VCaP (cell line): Measurements from ENCODE around the gene YKT6.

ENCODE experiments used
- H3K27ac ChIP-seq: fragments of 450-650 bp; 2 replicates; pipeline ENCODE4 v1.5.1; 2017
- TF ChIP-seq, protein P1 (sequence below): fragments of 450-650 bp; conservative IDR thresholded peaks from 2 replicates; pipeline ENCODE4 v1.5.1; 2017; ENCODE audit warnings: mild to moderate bottlenecking, moderate library complexity

The YKT6 gene

DNA sequence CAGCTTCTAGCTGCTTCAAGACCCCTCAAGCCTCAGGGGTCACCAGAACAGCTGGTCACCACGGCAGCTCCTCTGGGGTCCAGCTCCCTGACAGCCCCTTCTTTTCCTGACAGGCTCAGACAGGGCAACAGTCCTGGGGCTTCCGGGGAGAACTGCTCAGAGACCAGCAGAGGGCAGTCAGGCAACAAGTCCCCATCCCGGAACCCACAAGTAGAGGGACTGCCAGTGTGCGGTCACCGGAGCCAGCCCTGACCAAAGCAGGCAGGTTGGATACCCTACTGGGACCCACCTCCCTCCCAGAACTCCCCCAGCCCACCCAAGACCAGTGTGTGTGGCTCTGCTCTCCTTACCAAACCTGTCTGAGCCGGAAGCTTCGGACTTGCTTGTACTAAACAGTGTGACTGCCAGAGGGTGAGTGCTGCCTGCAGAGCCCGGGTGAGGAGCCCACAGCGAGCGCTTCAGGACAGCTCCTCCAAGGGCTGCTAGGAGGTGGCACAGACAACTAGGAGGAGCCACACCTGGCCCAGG is 40.3 kb downstream of the YKT6 start:
- TF ChIP-seq, protein P1, sequence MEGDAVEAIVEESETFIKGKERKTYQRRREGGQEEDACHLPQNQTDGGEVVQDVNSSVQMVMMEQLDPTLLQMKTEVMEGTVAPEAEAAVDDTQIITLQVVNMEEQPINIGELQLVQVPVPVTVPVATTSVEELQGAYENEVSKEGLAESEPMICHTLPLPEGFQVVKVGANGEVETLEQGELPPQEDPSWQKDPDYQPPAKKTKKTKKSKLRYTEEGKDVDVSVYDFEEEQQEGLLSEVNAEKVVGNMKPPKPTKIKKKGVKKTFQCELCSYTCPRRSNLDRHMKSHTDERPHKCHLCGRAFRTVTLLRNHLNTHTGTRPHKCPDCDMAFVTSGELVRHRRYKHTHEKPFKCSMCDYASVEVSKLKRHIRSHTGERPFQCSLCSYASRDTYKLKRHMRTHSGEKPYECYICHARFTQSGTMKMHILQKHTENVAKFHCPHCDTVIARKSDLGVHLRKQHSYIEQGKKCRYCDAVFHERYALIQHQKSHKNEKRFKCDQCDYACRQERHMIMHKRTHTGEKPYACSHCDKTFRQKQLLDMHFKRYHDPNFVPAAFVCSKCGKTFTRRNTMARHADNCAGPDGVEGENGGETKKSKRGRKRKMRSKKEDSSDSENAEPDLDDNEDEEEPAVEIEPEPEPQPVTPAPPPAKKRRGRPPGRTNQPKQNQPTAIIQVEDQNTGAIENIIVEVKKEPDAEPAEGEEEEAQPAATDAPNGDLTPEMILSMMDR = peak; percentile 97
- H3K27ac ChIP-seq = peak overlapping the region; percentile 64

DNA sequence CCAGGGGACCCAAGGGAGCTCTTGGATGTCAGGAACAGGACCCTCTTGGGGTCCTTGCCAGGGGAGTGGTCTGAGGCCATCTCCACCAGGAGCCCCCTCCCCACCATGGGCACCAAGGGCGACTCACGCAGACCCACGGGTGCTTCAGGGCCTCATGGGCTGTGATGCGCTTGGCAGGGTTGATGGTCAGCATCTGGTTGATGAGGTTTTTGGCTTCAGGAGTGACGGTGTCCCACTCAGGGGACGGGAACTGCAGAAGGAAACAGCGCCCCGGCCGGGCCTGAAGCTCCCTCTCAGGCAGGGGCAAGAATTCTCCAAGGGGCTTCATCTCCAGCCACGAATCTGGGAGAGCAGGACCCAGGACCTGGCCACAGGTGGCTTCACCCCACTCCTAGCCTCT is 41.3 kb downstream of the YKT6 start:
- TF ChIP-seq, protein P1 = no peak
- H3K27ac ChIP-seq = peak overlapping the region; percentile 64

DNA sequence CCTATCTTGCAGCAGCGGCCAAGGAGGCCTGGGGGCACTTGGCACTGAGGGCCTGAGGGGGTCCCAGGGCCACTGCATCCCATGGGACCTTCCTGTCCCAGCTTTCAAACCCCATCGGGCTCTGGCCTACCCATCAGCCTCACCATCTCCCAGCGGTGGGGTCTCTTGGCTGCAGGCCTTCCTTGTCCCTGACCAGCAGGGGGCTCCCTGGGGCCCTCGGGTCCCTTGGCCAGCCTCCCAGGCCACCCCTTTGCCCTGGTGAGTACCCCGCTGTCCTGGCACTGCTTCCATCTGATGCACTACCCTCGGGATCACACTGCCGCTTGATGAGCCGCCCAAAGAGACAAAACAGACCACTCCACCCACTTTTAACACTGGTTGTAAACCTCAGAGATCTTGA is 43.5 kb downstream of the YKT6 start:
- TF ChIP-seq, protein P1 = peak; percentile 70

DNA sequence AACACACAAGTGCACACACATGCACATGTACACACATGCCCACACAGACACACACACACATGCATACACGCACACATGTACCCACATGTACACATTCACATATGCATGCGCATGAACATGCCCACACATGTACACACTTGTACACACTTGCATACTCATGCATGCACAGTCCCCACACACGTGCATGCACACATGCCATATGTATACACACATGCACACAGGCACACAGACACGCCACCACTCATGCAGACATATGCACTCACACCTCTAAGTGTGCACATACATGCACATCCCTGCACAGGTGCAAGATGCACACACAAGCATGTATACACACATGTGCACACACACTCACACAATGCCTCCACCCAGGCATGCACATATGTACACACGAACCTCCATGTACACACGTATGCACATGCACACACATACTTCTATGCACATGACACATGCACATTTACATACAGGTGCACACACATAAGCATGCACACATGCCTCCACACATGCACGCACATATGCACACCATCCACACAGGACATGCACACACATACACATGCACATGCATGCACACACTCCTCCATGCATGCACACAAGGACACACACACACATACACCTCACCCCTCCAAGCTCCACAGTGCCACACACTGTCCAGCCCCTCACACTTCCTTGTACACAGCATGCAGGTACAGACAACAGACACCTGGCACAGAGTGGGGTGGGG is 45.8 kb downstream of the YKT6 start:
- TF ChIP-seq, protein P1 = no peak
- no peak overlapping the region for H3K27ac ChIP-seq

More for the DNA sequence above, 43.5 kb downstream of the YKT6 start:
- no peak overlapping the region for H3K27ac ChIP-seq

DNA sequence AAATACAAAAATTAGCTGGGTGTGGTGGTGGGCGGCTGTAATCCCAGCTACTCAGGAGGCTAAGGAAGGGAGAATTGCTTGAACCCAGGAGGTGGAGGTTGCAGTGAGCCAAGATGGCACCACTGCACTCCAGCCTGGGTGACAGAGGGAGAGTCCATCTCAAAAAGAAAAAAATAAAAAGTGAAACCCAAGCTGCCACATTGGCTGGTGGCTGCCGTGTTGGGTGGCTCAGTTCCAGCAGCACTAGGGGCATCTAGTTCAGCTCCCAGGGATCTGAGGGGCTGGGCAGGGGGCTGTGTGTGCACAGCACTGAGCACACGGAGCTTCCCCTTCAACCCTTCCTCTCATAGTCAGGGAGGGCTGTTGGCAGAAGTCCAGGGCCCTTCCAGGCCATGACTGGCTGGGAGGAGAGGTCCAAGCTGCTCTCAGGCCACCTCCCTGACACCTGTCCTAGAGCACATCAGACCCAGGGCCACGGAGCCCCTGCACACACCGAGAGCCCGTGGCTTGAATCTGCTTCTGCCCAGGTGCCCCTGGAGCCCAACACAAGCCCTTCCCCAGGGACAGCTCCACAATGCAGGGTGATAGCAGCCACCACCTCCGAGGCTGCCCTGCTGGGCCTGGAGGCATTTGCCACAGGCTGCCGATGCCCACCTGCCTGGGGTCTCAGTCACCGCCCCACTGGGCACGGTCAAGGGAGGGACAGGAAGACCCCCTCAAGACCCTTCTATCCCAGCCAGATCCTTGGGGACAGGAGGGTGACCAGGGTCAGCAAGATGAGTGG is 47.3 kb downstream of the YKT6 start:
- TF ChIP-seq, protein P1 = no peak
- no peak overlapping the region for H3K27ac ChIP-seq

DNA sequence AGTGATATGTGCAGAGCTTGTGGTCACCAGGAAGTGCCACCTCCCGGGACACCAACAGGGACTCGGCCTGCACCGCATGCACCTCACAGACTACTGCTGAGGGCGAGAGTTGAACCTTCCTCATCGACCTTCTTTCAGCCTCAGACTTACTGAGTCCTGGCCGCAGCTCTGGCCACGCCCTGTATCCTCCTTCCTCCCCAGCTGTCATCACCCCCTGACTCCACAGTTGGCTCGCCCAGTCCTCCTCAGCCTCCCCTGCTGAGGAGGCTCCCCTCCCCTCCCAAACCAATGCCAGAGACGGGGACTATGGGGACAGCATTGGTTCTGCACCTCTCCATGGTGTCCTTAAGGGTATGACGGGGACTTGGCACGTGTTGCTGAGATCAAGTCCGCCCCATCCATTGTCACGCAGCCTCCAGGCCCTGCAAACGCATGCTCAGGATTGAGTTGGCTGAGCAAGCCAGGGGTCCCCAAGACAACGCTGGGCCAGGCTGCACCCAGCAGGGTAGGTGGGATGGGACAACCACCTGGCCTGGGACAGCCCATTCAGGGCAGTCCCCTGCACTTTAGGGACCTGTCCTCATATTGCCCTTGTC is 49.0 kb downstream of the YKT6 start:
- no peak overlapping the region for H3K27ac ChIP-seq

More for the DNA sequence above, 49.0 kb downstream of the YKT6 start:
- TF ChIP-seq, protein P1 = no peak
